Testis (tissue), 2 donors: ENCODE data around the gene NLGN4X.

Source experiments
- POLR2A ChIP-seq: fragments of 450-650 bp; IDR thresholded peaks from one replicate; pipeline ENCODE4 v1.6.1; 2017; ENCODE audit warnings: antibody characterized with exemption, mild to moderate bottlenecking, moderate library complexity
- TF ChIP-seq, protein P1 (sequence below), 3 experiments: fragments of 450-650 bp in 2 of 3; fragments of 200-600 bp in 1 of 3; sonication (generic) in 1 of 3; IDR thresholded peaks; one replicate each; pipeline ENCODE4 v1.5.1; 2016 to 2019; ENCODE audit warnings: antibody characterized with exemption in 3 of 3, mild to moderate bottlenecking in 2 of 3, moderate library complexity in 1 of 3

DNA sequence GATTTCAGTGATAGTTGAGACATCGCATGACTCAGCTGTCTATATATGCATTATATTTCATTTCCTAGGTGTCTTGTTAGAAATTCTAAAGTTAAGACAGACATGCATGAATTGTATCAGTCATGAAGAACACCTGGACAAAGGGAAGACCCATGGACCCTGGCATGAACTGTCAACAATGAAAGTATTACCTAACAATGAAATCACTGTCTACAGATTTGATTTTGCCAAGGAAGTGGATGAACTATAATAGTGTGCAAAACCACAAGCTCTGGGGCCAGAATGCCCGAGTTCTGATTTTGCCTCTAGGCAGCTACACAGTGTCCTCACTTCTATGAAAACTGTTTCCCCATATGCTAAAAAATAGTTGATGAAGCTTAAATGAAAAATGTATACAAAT, 386.1 kb downstream of the NLGN4X start:
- no peak for TF ChIP-seq POLR2A
- TF ChIP-seq, protein P1, sequence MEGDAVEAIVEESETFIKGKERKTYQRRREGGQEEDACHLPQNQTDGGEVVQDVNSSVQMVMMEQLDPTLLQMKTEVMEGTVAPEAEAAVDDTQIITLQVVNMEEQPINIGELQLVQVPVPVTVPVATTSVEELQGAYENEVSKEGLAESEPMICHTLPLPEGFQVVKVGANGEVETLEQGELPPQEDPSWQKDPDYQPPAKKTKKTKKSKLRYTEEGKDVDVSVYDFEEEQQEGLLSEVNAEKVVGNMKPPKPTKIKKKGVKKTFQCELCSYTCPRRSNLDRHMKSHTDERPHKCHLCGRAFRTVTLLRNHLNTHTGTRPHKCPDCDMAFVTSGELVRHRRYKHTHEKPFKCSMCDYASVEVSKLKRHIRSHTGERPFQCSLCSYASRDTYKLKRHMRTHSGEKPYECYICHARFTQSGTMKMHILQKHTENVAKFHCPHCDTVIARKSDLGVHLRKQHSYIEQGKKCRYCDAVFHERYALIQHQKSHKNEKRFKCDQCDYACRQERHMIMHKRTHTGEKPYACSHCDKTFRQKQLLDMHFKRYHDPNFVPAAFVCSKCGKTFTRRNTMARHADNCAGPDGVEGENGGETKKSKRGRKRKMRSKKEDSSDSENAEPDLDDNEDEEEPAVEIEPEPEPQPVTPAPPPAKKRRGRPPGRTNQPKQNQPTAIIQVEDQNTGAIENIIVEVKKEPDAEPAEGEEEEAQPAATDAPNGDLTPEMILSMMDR (IDR thresholded peaks at IDR 0.05) = no peak
